ENCODE results near the gene PVALB.

Gene PVALB

DNA sequence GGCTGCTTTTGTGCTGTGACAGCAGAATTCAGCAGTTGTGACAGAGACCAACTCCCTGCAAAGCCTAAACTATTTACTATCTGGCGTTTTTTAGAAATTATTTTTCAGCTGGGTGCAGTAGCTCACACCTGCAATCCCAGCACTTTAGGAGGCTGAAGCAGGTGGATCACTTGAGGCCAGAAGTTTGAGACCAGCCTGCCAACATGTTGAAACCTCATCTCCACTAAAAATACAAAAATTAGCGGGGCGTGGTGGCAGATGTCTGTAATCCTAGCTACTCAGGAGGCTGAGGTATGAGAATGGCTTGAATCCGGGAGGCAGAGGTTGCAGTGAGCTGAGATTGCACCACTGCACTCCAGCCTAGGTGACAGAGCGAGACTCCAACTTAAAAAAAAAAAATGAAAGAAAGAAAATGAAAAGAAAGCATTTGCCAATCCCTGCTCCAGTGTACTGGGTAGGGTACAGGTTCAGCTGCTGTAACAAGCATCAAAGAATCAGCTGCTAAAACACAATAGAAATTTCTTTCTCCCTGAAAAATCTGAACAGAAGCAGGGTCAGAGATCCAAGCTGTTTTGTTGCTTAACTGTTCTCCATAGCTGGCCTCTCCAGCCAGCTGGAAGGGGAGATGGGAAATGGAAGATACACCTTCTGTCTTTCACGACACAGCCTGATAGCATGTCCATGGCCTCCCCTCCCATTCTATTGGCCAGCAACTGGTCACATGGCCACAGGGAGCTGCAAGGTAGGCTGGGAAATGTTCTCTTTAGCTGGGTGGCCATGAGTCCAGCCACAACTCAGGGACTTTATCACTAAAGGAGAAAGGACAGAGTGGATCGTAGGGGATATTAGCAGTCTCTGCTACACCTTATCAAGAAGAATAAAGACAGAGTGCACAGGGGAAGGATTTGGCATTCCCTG is 35.5 kb upstream of the PVALB start:
- POLR2A ChIA-PET = no interaction called here
- no peak overlapping the region for H3K4me3 ChIP-seq (ENCODE audit: low read depth, low read length)
- CTCF ChIA-PET = interaction anchor here (0.6 to 10.1 kb wide), 17 partner anchors 9 to 305 kb away, joined by 3 to 181 read pairs (median 4); partner anchors contain the start of genes IFT27 and NCF4
- no peak for DNase-seq (ENCODE audit: low read depth, low spot score)
- TF ChIP-seq, protein P1, sequence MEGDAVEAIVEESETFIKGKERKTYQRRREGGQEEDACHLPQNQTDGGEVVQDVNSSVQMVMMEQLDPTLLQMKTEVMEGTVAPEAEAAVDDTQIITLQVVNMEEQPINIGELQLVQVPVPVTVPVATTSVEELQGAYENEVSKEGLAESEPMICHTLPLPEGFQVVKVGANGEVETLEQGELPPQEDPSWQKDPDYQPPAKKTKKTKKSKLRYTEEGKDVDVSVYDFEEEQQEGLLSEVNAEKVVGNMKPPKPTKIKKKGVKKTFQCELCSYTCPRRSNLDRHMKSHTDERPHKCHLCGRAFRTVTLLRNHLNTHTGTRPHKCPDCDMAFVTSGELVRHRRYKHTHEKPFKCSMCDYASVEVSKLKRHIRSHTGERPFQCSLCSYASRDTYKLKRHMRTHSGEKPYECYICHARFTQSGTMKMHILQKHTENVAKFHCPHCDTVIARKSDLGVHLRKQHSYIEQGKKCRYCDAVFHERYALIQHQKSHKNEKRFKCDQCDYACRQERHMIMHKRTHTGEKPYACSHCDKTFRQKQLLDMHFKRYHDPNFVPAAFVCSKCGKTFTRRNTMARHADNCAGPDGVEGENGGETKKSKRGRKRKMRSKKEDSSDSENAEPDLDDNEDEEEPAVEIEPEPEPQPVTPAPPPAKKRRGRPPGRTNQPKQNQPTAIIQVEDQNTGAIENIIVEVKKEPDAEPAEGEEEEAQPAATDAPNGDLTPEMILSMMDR (IDR thresholded peaks at IDR 0.05; ENCODE audit: insufficient read depth, low read length, missing control alignments) = no peak

DNA sequence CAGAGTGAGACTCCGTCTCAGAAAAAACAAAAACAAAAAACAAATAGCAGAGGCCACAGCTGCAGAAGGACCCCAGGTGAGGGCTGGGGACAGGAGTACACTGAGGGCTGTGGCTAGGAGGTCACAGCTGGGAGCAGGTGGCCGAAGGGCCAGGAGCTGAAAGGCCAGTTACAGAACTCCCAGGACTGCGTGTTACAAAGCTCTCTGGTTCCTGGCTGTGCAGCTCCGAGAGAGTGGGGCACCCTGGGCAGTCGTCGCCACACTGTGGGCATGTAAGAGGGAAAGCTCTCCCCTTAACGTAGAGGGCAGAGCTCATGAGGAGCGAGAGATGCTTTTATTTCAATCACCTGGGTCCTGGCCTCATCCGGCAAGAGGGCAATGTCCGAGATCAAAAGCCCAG is 33.8 kb upstream of the PVALB start:
- ChIA-PET CTCF (interaction anchor here (1.0 to 10.1 kb wide), 4 partner anchors 11 to 305 kb away, joined by 3 to 181 read pairs (median 10); partner anchors contain the start of genes IFT27 and NCF4), POLR2A (interaction anchor here (0.6 kb wide), 1 partner anchor 119 kb away, joined by 3 read pairs; no protein-coding TSS in a partner anchor)
- no peak overlapping the region for H3K4me3 ChIP-seq (ENCODE audit: low read depth, low read length)
- TF ChIP-seq, protein P1 (IDR thresholded peaks at IDR 0.05; ENCODE audit: insufficient read depth, low read length, missing control alignments) = no peak
- DNase-seq (ENCODE audit: low read depth, low spot score) = no peak

DNA sequence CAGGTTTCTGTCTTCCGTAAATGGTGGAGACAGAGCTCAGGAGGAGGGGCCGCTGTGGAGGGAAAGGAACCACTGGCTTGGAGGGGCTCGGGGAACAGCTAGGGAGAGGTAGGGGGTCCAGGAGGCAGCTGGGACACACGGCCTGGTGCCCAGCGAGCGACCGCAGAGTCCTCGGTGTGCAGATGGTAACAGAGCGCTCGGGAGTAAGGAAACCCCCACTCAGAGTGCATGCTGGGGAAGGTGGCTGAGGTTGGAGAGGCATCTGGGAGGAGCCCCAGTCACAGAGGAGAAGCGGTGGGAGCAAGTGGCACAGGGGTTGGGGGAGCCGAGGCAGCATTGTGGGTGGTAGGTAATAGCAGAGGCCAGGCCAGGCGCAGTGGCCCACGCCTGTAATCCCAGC is 33.2 kb upstream of the PVALB start:
- no peak for DNase-seq (ENCODE audit: low read depth, low spot score)
- POLR2A ChIA-PET = interaction anchor here (0.6 kb wide), 1 partner anchor 119 kb away, joined by 3 read pairs; no protein-coding TSS in a partner anchor
- no peak overlapping the region for H3K4me3 ChIP-seq (ENCODE audit: low read depth, low read length)
- TF ChIP-seq, protein P1 (IDR thresholded peaks at IDR 0.05; ENCODE audit: insufficient read depth, low read length, missing control alignments) = no peak
- CTCF ChIA-PET = interaction anchor here (1.1 kb wide), 1 partner anchor 303 kb away, joined by 3 read pairs; no protein-coding TSS in a partner anchor

DNA sequence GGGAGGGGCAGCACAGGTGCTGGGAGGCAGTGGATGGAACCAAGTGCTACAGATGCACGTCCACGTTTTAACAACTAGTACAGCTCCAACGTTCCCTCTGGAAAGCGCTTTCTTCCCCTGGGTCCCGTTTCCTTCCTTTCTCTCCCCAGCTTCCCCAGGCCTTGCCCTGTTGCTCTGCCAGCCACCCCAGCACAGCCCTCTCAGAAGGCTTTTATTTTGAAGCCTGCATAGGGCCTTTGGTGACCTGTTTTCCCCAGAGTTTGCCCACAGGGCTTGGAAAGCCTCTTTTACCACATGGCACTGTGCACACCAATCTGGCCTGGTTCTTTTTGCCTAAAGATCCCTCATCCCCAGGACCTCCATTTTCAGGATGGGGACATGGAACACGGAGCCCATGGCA is 30.1 kb upstream of the PVALB start:
- TF ChIP-seq, protein P1 (IDR thresholded peaks at IDR 0.05; ENCODE audit: insufficient read depth, low read length, missing control alignments) = no peak
- ChIA-PET POLR2A (no interaction called here), CTCF (interaction anchor here (5.3 kb wide), 1 partner anchor 11 kb away, joined by 87 read pairs; no protein-coding TSS in a partner anchor)
- DNase-seq (ENCODE audit: low read depth, low spot score) = no peak
- no peak overlapping the region for H3K4me3 ChIP-seq (ENCODE audit: low read depth, low read length)

DNA sequence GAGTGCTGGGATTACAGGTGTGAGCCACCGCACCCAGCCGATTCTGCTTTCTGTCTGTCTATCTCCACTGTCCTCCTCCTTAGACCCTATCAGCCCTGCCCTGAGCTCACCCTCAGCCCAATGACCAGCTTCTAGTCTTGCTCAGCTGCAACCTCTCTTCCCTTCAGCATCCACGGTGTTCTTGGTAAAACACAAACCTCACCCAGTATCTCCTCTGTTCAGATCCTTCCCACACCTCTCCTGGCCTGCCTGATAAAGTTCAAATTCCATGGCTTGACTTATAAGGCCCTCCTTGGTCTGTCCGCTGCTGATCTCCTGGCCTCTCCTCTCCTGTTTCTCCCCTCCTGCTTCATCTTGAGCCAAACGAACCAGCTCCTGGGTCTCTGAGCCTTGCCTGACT is 29.4 kb upstream of the PVALB start:
- DNase-seq (ENCODE audit: low read depth, low spot score) = no peak
- TF ChIP-seq, protein P1 (IDR thresholded peaks at IDR 0.05; ENCODE audit: insufficient read depth, low read length, missing control alignments) = no peak
- ChIA-PET POLR2A (no interaction called here), CTCF (interaction anchor here (5.3 kb wide), 1 partner anchor 11 kb away, joined by 87 read pairs; no protein-coding TSS in a partner anchor)
- no peak overlapping the region for H3K4me3 ChIP-seq (ENCODE audit: low read depth, low read length)

DNA sequence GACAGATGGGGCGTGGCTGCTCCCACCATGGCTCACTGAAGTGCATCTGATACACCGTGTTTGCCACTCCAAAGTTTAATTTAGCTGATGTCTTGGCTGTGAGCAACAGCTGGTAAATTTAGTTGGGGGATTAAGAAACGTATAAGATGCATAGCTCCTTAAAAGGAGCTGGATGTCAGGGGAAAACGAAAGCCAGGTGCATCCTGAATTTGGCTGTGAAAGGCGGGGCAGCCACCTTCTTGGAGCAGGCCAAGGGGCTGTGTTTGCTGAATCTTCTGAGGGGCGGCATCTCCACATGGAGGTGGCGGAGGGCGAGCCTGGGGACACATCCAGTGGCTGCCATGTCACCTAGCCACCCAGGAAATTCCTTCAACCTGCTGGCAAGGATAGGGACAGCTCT is 23.3 kb upstream of the PVALB start:
- ChIA-PET POLR2A (no interaction called here), CTCF (interaction anchor here (1.2 to 4.0 kb wide), 4 partner anchors 10 to 17 kb away, joined by 3 to 24 read pairs (median 7); no protein-coding TSS in a partner anchor)
- no peak overlapping the region for H3K4me3 ChIP-seq (ENCODE audit: low read depth, low read length)
- TF ChIP-seq, protein P1 (IDR thresholded peaks at IDR 0.05; ENCODE audit: insufficient read depth, low read length, missing control alignments) = no peak
- DNase-seq (ENCODE audit: low read depth, low spot score) = no peak
